ENCODE data around the gene NPIPA1. TPM values are rescaled to one million over a fixed set of nuclear protein-coding genes. Genes with fewer than 3 reads are reported as not detected.
"Not testable (repeated sequence)": the region's sequence is repeated elsewhere in the genome, so short reads cannot be mapped to it uniquely, and the experiment has no call there.

The NPIPA1 gene
- polyA plus RNA-seq (ENCODE audit: insufficient read length): 125 TPM

GRCh38 chr16:14937143-14937542, at the start of gene NPIPA1:
NPIPA1 (plus strand) TSS chr16:14937443; CDS start chr16:14937443, 0 bp downstream.
- DNase-seq: not testable (repeated sequence)

GRCh38 chr16:14892111-14892510, 45.1 kb upstream of the NPIPA1 start:
- not testable (repeated sequence) for DNase-seq

GRCh38 chr16:14895382-14895781, 41.9 kb upstream of the NPIPA1 start:
- DNase-seq: not testable (repeated sequence)

GRCh38 chr16:14896023-14896422, 41.2 kb upstream of the NPIPA1 start:
- DNase-seq: not testable (repeated sequence)

GRCh38 chr16:14897006-14897664, 40.1 kb upstream of the NPIPA1 start:
- not testable (repeated sequence) for DNase-seq

- not testable (repeated sequence) for DNase-seq
Measured at GRCh38 chr16:14898162-14898561, 39.1 kb upstream of the NPIPA1 start.

- DNase-seq: not testable (repeated sequence)
Measured at GRCh38 chr16:14903191-14903957, 33.9 kb upstream of the NPIPA1 start.

GRCh38 chr16:14909744-14910143, 27.5 kb upstream of the NPIPA1 start:
- not testable (repeated sequence) for DNase-seq

- DNase-seq: not testable (repeated sequence)
Measured at GRCh38 chr16:14910833-14911629, 26.2 kb upstream of the NPIPA1 start.

GRCh38 chr16:14911954-14912353, 25.3 kb upstream of the NPIPA1 start:
- DNase-seq: not testable (repeated sequence)

- not testable (repeated sequence) for DNase-seq
Measured at GRCh38 chr16:14912588-14912987, 24.7 kb upstream of the NPIPA1 start.

GRCh38 chr16:14918504-14918903, 18.7 kb upstream of the NPIPA1 start:
- DNase-seq: not testable (repeated sequence)

GRCh38 chr16:14919837-14920600, 17.2 kb upstream of the NPIPA1 start:
- not testable (repeated sequence) for DNase-seq

GRCh38 chr16:14922285-14922684, 15.0 kb upstream of the NPIPA1 start:
- DNase-seq: not testable (repeated sequence)

GRCh38 chr16:14922968-14923367, 14.3 kb upstream of the NPIPA1 start:
- not testable (repeated sequence) for DNase-seq

- DNase-seq: not testable (repeated sequence)
Measured at GRCh38 chr16:14923394-14924088, 13.7 kb upstream of the NPIPA1 start.

- not testable (repeated sequence) for DNase-seq
Measured at GRCh38 chr16:14924359-14924758, 12.9 kb upstream of the NPIPA1 start.

- DNase-seq: not testable (repeated sequence)
Measured at GRCh38 chr16:14924982-14925381, 12.3 kb upstream of the NPIPA1 start.

GRCh38 chr16:14928064-14928714, 9.1 kb upstream of the NPIPA1 start:
- DNase-seq: not testable (repeated sequence)

GRCh38 chr16:14929176-14929575, 8.1 kb upstream of the NPIPA1 start:
- not testable (repeated sequence) for DNase-seq

- not testable (repeated sequence) for DNase-seq
Measured at GRCh38 chr16:14930246-14930645, 7.0 kb upstream of the NPIPA1 start.

Measured in hindlimb muscle (tissue), 1 donor.